HG02678 (cell line): ENCODE data around the gene INSIG1.
A peak's percentile ranks its signal among the peaks of the same experiment; 100 is the strongest.

Experiments
- ATAC-seq: cut with Tn5 transposase; IDR thresholded peaks from one replicate; pipeline ENCODE4 v1.9.1; 2021; ENCODE audit warnings: mild to moderate bottlenecking, moderate library complexity; ENCODE audit not compliant: unreplicated experiment

Gene INSIG1

DNA sequence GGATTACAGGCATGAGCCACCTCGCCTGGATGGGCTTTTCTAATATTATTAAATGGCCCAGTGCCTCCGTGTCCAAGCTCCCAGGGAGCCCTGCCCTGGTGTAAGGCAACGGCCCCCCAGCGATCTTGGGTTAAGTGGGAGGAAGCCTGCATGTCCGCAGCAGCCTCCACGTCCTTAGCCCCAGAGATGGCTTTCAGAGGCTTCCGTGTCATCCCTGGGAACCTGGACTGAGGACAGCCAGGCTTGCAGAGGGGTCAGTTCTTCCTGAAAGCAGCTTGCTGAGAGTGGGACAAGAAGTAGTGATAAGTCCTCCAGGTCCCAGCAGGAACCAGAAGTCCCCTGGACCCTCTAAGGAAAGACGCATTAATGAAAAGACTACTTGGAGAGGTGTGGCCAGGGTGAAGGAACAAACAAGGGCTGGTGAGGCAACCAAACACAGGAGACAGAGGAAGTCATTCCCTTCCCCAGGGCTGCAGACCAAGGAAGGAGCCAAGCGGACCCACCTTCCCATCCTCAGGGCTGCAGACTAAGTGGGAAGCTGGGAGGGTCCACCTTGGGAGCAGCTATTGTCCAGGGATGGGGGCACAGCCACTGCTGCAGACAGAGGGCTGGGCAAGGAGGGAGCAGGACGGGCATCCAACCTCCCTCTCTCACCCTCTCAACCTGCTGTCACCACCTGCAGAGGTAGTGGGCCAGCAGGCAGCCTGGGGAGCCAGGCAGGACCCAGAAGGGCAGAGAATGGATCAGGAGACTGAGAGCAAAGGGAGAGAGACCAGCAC, 13.0 kb upstream of the INSIG1 start:
- ATAC-seq = no peak

DNA sequence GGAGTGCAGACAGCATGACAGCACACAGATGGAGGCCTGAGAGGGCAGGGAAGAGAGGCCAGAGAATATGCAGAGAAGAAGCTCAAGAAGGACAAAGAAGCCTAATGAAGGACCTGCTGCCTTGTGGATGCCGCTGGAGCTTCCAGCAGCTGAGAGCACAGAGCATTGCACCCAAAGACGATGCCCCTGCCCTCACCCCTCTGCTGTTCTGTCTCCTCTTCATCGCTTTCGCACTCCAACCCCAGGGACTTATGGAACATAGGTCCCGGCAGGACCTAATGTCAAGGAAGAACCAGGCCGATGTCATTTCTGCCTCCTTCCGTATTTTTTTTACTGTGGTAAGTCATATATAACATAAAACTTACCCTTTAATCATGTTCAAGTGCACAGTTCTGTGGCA, 12.3 kb upstream of the INSIG1 start:
- no peak for ATAC-seq

DNA sequence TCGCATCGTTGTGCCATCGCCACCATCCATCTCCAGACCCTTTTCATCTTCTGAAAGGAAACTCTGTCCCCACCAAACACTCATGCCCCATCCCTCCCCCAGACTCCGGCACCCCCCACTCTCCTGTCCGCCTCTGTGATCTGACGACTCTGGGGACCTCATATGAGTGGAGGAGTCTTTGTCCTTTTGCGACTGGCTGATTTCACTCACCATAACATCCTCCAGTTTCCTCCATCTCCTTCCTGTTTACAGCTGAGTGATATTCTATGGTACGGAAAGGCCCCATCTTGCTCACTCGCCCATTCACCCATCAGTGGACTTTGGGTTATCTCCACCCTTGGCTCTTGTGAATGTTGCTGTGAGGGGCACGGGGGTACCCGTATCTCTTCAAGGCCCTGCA, 11.8 kb upstream of the INSIG1 start:
- no peak for ATAC-seq

DNA sequence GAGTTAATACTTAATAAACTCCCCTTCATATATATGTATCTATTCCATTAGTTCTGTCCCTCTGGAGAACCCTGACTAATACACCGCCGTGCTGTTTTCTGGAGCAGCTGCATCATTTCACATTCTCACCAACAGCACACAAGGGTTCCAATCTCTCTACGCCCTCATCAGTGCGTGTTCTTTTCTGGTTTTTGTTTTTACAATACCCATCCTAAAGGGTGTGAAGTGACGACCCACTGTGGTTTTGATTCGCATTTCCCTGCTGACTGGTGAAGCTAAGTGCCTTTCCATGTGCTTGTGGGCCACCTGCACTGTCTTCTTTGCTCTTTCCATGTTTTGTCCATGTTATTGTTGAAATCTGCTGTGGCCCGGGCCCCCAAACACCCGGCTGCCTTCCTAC, 11.0 kb upstream of the INSIG1 start:
- ATAC-seq = no peak

DNA sequence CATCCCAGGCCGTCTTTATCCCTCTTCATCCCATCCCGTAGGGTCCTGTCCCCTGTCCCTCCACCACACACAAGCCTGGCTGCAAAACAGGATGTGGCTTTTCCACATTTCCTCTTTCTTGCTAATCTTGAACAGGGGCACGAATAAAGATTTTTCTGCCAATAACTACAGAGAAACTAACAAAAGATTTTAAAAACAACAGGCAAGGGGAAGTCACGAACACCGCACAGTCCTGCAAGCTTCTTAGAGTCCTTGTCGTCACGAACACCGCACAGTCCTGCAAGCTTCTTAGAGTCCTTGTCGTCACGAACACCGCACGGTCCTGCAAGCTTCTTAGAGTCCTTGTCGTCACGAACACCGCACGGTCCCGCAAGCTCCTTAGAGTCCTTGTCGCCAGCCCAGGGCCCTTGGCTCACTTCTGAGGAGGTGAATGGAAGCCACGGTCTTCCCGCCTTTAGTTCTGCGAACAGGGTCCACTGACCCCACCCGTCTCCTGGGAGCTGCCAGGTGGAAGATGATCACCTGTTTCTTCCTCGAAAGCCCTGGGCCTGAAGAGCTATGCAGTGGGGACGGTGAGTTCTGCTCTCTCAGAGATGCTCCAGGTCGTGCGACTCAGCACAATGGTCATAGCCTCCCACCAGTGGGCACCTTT, 10.3 kb upstream of the INSIG1 start:
- ATAC-seq = no peak

DNA sequence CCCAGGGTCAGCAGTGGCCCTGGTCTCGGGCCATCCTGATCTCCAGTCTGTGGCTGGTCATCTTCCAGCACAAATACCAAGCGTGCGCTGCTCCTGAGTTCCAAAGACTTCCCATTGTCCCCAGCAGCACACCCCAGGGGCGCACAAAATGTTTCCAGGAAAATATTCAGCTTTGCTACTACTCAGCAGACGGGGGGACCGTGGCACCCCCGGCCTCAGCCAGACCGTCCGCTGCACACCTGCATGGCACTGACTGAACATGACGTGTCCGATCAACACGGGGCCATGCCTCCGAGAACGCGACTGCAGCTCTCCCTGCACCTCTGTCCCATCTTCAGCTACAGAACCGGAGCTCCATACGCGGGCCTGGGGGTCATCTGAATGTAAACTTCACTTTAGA, 9.6 kb upstream of the INSIG1 start:
- no peak for ATAC-seq

DNA sequence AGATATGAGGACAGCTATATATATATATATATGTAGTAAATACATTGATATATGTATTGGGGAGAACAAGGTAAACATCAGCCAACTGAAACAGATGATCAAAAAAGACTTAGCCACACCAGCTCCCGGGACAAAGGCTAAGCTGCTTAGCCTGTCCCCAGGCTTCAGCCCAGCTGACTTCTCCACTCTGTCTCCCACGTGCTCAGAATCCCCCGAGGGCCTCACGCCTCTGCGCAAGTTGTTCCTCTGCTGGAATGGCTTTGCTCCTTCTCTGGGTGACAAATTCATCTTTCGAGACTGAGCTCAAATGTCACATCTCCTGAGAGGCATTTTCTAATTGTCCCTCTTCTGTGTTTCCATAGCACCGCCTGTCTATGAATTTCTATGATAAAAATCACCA, 8.6 kb upstream of the INSIG1 start:
- no peak for ATAC-seq

DNA sequence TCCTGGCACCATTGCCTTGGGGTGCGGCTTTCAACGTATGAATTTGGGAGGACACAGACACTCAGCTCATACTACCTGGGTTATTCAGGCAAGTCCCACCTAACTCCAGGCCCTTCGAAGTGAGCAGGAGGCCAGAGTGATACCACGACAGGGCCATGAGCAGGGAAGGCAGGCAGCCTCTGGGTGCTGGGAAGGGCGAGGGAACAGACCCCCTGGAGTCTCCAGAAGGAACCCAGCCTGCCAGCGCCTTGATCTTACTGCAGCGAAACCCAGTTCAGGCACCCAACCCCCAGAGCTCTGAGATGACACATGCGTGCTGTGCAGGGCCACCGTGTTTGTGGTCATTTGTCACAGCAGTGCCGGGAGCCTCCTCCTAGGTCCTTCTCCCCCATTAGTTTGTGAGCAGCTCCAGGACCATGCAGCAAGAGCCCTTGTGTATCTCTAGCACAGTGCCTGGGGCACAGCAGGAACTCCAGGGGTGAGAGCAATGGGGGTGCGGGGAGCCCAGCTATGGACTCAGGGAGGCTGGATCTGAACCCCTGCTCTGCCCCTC, 7.7 kb upstream of the INSIG1 start:
- ATAC-seq = no peak

DNA sequence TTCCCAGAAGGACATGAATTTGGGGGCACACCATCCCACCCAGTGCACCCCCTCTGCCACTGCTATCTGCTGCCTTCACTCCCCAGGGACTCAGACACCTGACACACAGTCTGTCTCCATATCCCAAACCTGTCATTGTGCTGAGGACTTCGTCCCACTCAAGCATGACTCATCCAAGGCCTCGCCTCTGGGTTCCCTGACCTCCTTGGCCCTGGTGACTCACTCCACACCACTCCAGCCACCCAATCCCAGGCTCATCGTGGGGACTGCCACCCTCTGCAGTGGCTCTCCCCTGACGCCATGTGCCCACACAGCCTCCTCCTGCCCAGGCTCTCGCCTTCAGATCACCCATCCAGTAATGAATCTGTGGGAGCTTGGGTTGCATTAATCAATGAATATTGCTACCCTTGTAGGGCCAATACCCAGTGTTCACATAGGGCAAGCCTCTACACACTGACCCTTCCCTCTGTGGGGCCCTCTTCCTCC, 6.6 kb upstream of the INSIG1 start:
- ATAC-seq = no peak

DNA sequence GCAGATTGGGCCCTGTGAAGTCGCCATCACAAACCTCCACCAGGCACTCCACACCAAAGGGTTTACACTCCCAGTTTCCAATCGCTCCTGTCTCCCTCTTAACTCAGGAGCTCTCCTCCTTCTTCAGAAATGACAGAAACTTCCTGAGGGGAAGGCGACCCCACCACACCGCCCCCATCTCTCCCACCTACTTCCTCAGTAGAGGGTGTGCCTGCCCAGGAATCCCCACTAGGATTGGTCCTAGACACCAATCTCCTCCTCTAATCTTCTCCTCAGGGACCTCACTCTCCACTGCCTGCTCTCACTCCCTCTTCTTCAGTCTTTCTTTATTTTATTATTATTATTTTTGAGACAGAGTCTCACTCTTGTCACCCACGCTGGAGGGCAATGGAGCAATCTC, 5.9 kb upstream of the INSIG1 start:
- no peak for ATAC-seq

DNA sequence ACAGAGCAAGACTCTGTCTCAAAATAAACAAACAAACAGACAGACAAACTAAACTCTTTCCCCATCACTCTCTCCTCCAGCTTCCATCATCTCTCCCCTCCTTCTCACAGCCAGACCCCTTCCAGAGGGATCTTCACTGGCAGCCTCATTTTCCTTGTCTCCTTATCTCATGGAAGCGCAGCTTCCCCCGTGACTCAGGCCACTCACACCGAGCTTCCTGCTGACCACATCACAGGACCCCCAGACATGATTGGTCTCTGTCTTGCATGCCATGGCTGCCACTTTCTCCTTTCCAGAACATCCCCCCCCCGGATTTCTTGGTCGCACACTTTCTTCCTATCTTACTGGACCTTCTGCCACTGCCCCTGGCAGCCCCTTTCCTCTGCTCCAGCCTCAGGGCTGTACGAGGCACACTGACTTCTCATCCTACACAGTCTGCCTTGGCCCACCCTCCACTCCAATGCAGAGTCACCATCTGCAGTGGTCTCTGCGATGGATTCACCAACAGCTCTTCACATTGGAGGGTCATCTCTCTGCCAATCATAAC, 4.9 kb upstream of the INSIG1 start:
- ATAC-seq = no peak

DNA sequence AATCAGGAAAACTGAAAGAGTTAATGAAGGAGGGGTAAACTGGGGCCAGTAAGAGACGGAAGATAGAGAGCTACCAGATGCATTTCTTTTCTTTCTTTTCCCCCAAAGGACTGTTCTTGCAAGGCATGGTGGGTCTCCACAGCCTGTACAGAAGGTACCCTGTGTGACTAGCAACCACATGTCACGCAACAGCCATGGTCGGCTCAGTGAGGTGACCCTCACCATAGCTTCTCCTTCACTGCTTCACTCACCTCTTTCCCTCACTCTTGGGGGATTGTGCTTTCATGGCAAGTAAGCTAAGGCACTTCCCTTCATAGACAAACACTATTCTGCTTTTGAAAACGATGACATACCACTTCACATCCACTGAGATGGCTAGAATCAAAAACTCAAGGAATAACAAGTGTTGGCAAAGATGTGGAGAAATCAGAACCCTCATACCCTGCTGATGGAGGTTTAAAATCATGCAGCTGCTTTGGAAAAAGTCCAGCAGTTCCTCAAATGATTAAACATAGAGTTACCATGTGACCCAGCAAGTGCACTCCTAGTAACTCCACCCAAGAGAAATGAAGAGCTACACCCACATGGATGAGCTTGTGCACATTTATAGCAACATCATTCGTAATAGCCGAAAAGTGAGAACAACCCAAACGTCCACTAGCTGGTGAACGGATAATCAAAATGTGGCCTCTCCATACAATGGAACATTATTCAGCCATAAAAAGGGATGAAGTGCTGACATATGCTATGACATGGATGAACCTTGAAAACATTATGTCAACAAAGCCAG, 3.8 kb upstream of the INSIG1 start:
- ATAC-seq = no peak

DNA sequence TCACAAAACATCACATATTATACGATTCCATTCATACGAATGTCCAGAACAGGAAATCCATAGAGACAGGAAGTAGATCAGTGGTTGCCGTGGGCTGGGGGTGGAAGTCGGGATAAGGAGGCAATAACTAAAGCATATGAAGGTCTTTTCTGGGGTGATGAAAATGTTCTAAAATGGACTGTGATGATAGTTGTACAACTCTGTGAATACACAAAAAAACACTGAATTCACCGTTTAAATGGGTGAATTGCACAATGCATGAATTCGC, 3.2 kb upstream of the INSIG1 start:
- ATAC-seq = no peak

DNA sequence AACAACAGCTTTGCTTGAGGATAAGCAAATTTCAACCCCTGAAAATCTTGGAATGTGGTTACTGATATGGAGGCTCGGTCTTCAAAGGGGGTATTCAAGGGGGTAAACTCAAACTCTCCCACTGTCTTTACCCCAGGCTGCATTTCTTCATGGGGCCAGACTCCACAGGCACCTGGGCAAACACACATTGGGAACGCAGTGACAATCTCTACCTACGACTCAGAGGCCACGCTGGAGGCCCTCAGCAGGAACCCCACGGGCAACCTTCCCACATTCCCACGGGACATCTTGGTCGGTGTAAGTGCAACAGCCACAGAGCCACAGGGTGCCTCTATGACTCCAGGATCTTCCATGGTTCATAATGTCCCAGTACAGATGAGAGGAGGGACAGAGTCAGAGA, 2.2 kb upstream of the INSIG1 start:
- ATAC-seq = no peak

DNA sequence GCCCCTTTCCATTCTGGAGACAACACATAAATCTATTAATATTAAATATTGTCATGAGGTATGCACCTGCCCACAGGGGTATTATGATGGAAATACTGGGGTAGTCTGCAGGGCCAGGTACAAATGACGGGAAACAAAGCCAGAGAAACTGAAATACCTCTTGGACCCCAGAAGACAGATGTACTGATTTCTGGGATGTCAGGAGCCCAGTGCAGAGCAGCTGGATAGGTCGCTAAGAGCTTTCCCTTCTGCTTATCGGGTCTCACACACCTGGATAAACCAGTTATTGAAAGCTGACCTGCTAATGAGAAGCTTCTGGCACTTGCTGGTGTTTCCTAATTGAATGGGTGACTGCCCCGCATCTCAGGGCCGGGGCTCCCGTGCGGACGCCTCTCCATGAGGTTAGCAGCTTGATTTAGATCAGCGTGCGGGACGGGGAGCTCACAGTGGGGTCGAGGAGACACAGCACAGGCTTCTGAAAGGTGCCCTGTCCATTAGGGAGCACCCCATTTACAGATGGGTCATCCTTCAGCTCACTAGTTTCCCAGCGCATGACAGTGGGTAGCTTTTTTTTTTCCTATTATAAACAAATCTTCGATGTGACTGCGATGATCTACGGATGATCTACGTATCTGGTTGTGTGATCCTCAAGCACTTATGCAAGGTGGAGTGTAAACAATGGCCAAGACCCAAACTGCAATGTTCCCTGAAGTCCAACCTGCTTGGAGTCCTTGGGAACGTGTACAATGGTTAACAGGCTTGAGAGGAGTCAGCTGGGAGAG, 1.5 kb upstream of the INSIG1 start:
- ATAC-seq = no peak

DNA sequence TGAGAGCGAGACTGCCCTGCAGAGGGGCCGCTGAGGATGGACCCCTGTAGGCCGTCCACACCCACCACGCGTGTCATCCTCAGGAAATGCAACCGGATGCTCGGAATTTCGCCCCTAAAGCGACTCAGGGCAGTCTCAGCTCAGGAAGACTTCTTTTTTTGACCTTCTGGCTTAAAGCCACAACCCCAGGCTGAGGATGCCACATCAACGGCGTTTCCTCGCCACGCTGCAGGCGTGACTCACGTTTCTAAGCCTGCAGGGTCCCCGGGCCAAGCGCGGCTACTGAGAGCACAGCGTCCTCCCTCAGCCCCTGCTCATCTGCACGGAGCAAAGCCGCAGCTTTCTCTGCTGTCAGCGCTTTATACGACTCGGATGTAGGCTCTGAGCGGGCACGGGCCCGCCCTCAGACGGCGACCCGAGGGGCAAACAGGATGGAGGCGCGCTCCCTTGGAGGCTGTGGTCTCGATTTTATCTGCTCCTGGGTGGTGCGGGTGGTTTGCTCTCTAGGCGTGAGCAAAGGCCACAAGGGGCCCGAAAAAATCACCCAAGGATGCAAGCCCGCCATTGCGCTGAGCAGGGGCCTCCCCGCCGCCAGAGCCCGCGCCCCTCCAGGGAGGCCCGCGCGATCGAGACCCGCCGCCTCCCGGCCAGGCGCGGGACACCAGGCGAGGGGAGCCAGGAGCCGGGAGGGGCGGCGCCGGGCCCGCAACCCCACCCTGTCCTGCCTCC, 726 bp upstream of the INSIG1 start:
- peak; percentile 36 for ATAC-seq

DNA sequence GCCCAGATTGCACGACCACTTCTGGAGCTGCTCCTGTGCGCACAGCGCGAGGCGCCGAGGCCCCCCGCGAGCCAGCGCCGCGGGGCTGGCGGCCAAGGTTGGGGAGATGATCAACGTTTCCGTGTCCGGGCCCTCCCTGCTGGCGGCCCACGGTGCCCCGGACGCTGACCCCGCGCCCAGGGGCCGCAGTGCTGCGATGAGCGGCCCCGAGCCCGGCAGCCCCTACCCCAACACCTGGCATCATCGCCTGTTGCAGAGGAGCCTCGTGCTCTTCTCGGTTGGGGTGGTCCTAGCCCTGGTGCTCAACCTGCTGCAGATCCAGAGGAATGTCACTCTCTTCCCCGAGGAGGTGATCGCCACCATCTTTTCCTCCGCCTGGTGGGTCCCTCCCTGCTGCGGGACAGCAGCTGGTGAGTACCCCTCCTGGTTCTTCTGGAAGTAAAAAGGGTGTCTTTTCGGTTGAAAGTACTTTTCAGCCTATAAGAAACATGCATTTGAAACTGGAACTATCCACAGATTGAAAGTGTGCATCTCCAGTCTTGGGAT, 683 bp downstream of the INSIG1 start:
- peak; percentile 0 for ATAC-seq

DNA sequence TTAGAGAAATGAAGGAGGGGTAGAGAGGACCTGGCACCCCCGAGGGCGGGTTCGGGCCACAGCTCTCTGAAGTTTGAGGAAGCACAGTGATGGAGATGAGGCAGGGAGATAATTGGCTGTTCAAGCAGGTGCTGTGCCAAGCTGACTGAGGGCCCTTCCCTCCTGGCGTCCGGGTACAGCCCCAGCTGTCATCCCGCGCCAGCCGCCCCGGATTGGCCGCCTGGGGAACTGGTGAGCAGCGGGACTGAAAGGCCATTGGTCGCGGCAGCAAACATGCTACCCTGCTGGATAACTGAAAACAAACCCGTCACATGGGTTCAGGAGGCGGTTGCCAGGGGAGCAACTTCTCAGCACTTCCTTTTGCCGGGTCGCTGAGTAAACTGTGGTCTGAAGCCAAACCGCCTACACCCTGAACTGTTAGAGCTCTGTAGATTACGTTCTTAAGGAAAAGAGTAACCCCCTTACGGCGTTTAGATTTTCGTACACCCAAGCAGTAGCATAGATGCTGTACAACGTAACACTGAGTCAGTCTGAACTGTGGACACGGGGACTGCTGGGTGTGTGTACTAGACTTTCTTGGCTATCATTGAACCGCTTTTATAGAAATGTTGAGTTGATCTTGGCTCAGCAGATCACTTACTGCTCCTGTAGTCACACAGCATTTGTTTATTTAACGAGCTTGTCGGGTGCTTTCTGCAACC, 1.3 kb downstream of the INSIG1 start:
- ATAC-seq = peak; percentile 65

DNA sequence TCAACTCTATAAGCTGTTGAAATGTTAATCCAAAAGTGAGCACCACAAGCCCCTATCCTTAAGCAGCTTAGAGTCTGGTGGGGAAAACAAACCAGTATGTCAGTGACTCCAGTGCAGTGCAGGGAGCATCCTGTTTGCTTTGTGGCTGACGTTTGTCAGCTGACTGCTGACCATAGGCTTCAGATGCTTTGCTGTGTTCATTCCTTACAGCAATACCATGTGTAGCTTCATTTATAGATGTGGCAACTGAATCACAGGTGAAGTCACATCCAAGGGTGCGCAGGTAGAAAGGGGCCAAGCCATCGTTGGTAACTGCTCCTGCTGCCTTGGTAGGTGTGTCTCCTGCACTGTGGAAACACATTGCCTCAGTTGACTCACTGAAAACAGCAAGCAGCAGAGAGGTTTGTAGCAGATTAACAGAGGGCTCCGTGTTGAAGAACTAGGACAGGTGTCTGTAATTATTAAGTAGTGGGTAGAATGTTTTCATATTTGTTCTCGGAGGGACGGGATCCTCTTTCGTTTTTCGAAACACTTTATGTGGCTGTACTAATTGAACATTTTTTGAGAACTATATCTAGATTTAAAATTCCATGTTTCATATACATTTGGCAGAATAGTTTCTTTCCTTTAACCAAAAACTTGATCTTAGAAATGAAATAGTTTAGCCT, 2.0 kb downstream of the INSIG1 start:
- no peak for ATAC-seq
